ENCODE data around the gene TALDO1. TPM values are rescaled to one million over a fixed set of nuclear protein-coding genes. Genes with fewer than 3 reads are reported as not detected.

Gene TALDO1
- total and polyA plus RNA-seq, 2 experiments from 2014 or later = 353 to 402 TPM

DNA sequence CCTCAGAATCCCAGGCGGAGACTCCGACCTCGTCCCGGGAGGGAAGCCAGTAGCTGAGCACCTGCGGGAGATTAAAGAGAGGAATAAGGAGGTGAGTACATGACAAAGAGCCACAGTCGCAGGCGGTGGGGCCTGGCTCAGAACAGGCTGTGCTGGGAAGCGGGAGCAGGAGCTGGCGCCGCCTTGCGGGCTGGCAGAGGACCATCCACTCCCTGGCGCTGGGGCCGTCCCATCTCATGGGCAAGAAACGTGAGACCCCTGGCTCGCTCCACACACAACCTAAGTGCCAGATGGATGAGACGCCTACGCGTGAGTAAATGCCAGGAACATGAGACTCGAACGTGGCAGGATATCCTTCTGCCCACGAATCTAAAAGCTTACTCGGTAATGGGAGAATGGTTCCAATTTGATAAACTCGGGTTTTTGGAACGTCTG, 36.3 kb downstream of the TALDO1 start:
- Histone ChIP-seq H3K79me2 (replicated peaks; ENCODE audit: insufficient read depth) (peaks cover under 1% of the 10 kb centered on the region; the same call in 1 of the 2 replicates), H3K4me3 (peak overlapping the region; percentile 7; the same call in 1 of the 2 replicates), H3K36me3 (ENCODE audit: insufficient read depth) (no peaks in the 10 kb centered on the region), H3K9me2 (ENCODE audit: insufficient read depth) (no peaks in the 10 kb centered on the region), H3K27me3 (ENCODE audit: insufficient read depth) (no peaks in the 10 kb centered on the region), H2AFZ (no peak overlapping the region), H3K27ac (ENCODE audit: low read depth) (no peak overlapping the region), H3K4me2 (peak overlapping the region; percentile 19), H3F3A (replicated peaks; ENCODE audit: low read depth) (peaks cover 10% of the 10 kb centered on the region), H4K20me1 (replicated peaks; ENCODE audit: insufficient read depth) (peaks cover 11% of the 10 kb centered on the region), H3K4me1 (ENCODE audit: insufficient read depth) (peaks cover 14% of the 10 kb centered on the region)
- Mint-ChIP-seq H3K9me3 (no peaks in the 10 kb centered on the region), H3K4me1 (peaks cover 33% of the 10 kb centered on the region), H3K4me3 (peak overlapping the region; percentile 59), H3K27me3 (ENCODE audit: insufficient read depth, low read depth, poor library complexity) (peaks cover 13% of the 10 kb centered on the region), H3K36me3 (ENCODE audit: low read depth) (peaks cover 18% of the 10 kb centered on the region), H3K27ac (peak overlapping the region; percentile 63; the same call in 1 of the 2 replicates)
- DNase-seq (ENCODE audit: low spot score) = peak; percentile 98
- peak; percentile 95 for ATAC-seq
- no peak for TF ChIP-seq NANOG (IDR thresholded peaks at IDR 0.05; ENCODE audit: borderline replicate concordance)
- TF ChIP-seq STAT1 (IDR thresholded peaks at IDR 0.05; ENCODE audit: unreplicated experiment) = no peak
- TF ChIP-seq POLR2AphosphoS5 (IDR thresholded peaks at IDR 0.05; ENCODE audit: low read depth) = peak; percentile 41; the same call in 1 of the 2 replicates
- no peak for TF ChIP-seq REST (IDR thresholded peaks at IDR 0.05; ENCODE audit: unreplicated experiment)
- peak; percentile 79 to 95 for TF ChIP-seq CTCF (conservative IDR thresholded peaks at IDR 0.05; ENCODE audit: low read depth in 2 of 2)
- no peak for TF ChIP-seq EZH2phosphoT487 (IDR thresholded peaks at IDR 0.05; ENCODE audit: unreplicated experiment)
- TF ChIP-seq, protein P1, sequence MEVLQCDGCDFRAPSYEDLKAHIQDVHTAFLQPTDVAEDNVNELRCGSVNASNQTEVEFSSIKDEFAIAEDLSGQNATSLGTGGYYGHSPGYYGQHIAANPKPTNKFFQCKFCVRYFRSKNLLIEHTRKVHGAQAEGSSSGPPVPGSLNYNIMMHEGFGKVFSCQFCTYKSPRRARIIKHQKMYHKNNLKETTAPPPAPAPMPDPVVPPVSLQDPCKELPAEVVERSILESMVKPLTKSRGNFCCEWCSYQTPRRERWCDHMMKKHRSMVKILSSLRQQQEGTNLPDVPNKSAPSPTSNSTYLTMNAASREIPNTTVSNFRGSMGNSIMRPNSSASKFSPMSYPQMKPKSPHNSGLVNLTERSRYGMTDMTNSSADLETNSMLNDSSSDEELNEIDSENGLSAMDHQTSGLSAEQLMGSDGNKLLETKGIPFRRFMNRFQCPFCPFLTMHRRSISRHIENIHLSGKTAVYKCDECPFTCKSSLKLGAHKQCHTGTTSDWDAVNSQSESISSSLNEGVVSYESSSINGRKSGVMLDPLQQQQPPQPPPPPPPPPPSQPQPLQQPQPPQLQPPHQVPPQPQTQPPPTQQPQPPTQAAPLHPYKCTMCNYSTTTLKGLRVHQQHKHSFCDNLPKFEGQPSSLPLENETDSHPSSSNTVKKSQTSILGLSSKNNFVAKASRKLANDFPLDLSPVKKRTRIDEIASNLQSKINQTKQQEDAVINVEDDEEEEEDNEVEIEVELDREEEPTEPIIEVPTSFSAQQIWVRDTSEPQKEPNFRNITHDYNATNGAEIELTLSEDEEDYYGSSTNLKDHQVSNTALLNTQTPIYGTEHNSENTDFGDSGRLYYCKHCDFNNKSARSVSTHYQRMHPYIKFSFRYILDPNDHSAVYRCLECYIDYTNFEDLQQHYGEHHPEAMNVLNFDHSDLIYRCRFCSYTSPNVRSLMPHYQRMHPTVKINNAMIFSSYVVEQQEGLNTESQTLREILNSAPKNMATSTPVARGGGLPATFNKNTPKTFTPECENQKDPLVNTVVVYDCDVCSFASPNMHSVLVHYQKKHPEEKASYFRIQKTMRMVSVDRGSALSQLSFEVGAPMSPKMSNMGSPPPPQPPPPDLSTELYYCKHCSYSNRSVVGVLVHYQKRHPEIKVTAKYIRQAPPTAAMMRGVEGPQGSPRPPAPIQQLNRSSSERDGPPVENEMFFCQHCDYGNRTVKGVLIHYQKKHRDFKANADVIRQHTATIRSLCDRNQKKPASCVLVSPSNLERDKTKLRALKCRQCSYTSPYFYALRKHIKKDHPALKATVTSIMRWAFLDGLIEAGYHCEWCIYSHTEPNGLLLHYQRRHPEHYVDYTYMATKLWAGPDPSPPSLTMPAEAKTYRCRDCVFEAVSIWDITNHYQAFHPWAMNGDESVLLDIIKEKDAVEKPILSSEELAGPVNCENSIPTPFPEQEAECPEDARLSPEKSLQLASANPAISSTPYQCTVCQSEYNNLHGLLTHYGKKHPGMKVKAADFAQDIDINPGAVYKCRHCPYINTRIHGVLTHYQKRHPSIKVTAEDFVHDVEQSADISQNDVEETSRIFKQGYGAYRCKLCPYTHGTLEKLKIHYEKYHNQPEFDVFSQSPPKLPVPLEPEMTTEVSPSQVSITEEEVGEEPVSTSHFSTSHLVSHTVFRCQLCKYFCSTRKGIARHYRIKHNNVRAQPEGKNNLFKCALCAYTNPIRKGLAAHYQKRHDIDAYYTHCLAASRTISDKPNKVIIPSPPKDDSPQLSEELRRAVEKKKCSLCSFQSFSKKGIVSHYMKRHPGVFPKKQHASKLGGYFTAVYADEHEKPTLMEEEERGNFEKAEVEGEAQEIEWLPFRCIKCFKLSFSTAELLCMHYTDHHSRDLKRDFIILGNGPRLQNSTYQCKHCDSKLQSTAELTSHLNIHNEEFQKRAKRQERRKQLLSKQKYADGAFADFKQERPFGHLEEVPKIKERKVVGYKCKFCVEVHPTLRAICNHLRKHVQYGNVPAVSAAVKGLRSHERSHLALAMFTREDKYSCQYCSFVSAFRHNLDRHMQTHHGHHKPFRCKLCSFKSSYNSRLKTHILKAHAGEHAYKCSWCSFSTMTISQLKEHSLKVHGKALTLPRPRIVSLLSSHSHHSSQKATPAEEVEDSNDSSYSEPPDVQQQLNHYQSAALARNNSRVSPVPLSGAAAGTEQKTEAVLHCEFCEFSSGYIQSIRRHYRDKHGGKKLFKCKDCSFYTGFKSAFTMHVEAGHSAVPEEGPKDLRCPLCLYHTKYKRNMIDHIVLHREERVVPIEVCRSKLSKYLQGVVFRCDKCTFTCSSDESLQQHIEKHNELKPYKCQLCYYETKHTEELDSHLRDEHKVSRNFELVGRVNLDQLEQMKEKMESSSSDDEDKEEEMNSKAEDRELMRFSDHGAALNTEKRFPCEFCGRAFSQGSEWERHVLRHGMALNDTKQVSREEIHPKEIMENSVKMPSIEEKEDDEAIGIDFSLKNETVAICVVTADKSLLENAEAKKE (CRISPR knock-in tag; IDR thresholded peaks at IDR 0.05) = no peak
